Measurements from ENCODE around the gene TRAPPC2L. TPM values are rescaled to one million over a fixed set of nuclear protein-coding genes. Genes with fewer than 3 reads are reported as not detected.

Gene TRAPPC2L
- total RNA-seq, 1 experiment from 2014 or later, result 82.0 TPM

DNA sequence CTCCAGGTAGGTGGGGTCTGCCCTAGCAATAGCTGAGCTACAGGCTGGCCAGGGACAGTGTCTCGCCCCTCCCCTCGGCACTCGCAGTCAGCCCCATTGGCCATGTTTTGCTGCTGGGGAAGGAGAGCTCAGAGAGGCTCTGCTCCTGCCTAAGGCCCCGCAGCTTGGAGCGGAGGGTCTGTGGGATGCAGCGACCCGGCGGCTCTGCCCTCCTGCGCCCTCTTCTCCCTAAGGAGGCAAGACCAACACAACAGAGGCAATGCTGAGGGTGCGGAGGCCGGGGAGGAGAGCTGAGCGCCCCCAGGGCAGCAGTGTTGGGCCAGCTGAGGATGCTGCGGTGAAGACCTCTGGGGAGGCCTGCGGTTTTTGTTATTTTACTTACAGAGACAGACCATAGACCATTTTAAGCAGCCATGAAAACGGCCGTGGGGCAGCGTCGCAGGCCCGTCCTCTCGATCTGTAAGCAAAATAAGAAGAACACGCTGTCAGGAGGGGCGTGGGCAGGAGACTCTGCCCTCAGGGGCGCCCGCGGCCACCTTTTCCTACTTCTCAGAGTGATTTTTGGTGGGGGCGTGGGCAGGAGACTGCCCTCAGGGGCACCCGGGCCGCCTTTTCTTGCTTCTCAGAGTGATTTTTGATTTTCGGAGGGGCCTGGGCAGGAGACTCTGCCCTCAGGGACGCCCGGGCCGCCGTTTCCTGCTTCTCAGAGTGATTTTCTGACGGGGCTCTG lies 40.9 kb downstream of the TRAPPC2L start:
- DNase-seq (ENCODE audit: low spot score) (no peak), ATAC-seq (no peak)
- TF ChIP-seq ETV6 (CRISPR knock-in tag; IDR thresholded peaks at IDR 0.05), result no peak
- TF ChIP-seq TEAD1 (CRISPR knock-in tag; IDR thresholded peaks at IDR 0.05), result no peak
- TF ChIP-seq NFYB (CRISPR knock-in tag; conservative IDR thresholded peaks at IDR 0.05; ENCODE audit: low read depth), result no peak
- CTCF ChIA-PET, result interaction anchor here (0.6 to 1.0 kb wide), 2 partner anchors 9 to 160 kb away, joined by 3 read pairs; no protein-coding TSS in a partner anchor
- POLR2A ChIA-PET, result no interaction called here
- Mint-ChIP-seq H3K9me3 (no peaks in the 10 kb centered on the region), H3K4me1 (no peaks in the 10 kb centered on the region), H3K36me3 (no peaks in the 10 kb centered on the region), H3K27me3 (ENCODE audit: low read depth) (no peaks in the 10 kb centered on the region), H3K4me3 (no peak overlapping the region), H3K27ac (no peak overlapping the region)

DNA sequence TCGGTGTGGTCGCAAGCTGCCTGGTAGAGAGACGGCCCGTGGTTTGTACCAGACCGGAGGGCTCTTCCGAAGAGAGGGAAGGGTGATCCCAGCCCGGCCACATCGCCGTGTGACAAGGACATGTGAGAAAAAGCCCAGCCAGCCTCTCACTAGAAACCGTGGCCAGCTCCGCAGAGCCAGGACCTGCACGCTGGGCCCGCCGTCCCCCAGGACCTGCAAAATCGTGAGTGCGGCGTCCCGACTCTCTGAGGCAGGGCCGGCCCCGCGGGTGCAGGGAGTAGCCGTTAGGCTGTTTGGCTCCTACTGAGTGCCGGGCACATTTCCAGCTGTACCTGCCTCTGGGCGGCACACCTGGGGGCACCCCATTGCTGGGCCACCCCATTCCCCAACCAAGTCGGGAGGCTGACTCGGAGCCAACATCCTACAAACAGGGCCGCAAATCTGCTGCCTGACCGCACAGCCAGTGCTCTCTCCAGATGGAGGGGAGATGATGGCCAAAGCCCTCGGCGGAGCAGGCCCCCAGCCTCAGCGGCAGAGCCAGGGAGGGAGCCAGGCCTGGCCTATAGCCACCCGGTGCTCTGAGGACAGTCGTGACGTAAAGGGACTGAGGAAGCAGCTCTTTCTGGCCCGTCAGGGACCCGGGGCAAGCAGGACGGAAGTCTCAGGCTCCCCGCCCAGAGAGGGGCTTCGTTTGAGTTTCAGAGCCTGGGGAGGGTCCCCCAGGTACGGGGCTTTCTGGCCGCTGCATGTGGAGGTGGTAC lies 43.2 kb downstream of the TRAPPC2L start:
- Mint-ChIP-seq H3K9me3 (no peaks in the 10 kb centered on the region), H3K36me3 (no peaks in the 10 kb centered on the region), H3K4me3 (no peak overlapping the region), H3K27ac (no peak overlapping the region), H3K4me1 (no peaks in the 10 kb centered on the region), H3K27me3 (ENCODE audit: low read depth) (no peaks in the 10 kb centered on the region)
- ChIA-PET POLR2A (interaction anchor here (0.6 kb wide), 1 partner anchor 592 kb away, joined by 9 read pairs; no protein-coding TSS in a partner anchor), CTCF (interaction anchor here (0.7 to 2.4 kb wide), 2 partner anchors 163 to 267 kb away, joined by 3 to 11 read pairs; no protein-coding TSS in a partner anchor)
- no peak for ATAC-seq
- TF ChIP-seq TEAD1 (CRISPR knock-in tag; IDR thresholded peaks at IDR 0.05) (no peak), NFATC4 (CRISPR knock-in tag; IDR thresholded peaks at IDR 0.05) (no peak), NR2C2 (CRISPR knock-in tag; IDR thresholded peaks at IDR 0.05) (no peak), MLX (CRISPR knock-in tag; IDR thresholded peaks at IDR 0.05) (no peak), PRDM15 (CRISPR knock-in tag; IDR thresholded peaks at IDR 0.05) (no peak), ZNF121 (CRISPR knock-in tag; IDR thresholded peaks at IDR 0.05) (no peak), CREM (CRISPR knock-in tag; IDR thresholded peaks at IDR 0.05) (no peak), NR1H2 (CRISPR knock-in tag; IDR thresholded peaks at IDR 0.05) (no peak), CBFB (CRISPR knock-in tag; IDR thresholded peaks at IDR 0.05; ENCODE audit: low read depth) (no peak), IRF2 (CRISPR knock-in tag; IDR thresholded peaks at IDR 0.05; ENCODE audit: borderline replicate concordance, low read depth) (no peak), GABPB1 (CRISPR knock-in tag; IDR thresholded peaks at IDR 0.05) (no peak)
- TF ChIP-seq, protein P1, sequence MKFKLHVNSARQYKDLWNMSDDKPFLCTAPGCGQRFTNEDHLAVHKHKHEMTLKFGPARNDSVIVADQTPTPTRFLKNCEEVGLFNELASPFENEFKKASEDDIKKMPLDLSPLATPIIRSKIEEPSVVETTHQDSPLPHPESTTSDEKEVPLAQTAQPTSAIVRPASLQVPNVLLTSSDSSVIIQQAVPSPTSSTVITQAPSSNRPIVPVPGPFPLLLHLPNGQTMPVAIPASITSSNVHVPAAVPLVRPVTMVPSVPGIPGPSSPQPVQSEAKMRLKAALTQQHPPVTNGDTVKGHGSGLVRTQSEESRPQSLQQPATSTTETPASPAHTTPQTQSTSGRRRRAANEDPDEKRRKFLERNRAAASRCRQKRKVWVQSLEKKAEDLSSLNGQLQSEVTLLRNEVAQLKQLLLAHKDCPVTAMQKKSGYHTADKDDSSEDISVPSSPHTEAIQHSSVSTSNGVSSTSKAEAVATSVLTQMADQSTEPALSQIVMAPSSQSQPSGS (CRISPR knock-in tag; IDR thresholded peaks at IDR 0.05; ENCODE audit: borderline replicate concordance, low read depth), result no peak
- TF ChIP-seq, protein P2, sequence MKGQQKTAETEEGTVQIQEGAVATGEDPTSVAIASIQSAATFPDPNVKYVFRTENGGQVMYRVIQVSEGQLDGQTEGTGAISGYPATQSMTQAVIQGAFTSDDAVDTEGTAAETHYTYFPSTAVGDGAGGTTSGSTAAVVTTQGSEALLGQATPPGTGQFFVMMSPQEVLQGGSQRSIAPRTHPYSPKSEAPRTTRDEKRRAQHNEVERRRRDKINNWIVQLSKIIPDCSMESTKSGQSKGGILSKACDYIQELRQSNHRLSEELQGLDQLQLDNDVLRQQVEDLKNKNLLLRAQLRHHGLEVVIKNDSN (CRISPR knock-in tag; IDR thresholded peaks at IDR 0.05), result no peak
- no peak for DNase-seq (ENCODE audit: low spot score)

Measured in WTC11 (cell line).